ENCODE data around the gene CLDN14.

GRCh38 chr21:36517366-36518075 lies 37.6 kb upstream of the CLDN14 start:
- TF ChIP-seq EZH2 (IDR thresholded peaks at IDR 0.05; ENCODE audit: low read length, unreplicated experiment), result no peak
- no peak for TF ChIP-seq CTCF (conservative IDR thresholded peaks at IDR 0.05; ENCODE audit: low read depth, low read length)
